GM06990 (cell line): ENCODE data around the gene ANKS1B.

Experiments
- DNase-seq: peaks from one replicate; pipeline ENCODE4 v3.0.0-alpha.2; 2011; ENCODE audit not compliant: insufficient read length; ENCODE audit errors: extremely low read depth
- H3K27me3 ChIP-seq: replicated peaks from 2 replicates; pipeline ENCODE4 v1.6.0; 2011; ENCODE audit warnings: low read length; ENCODE audit not compliant: control insufficient read depth, insufficient read depth
- H3K36me3 ChIP-seq: 2 replicates; pipeline ENCODE4 v1.5.1; 2011; ENCODE audit warnings: low read length; ENCODE audit not compliant: control insufficient read depth, insufficient read depth
- H3K4me3 ChIP-seq: replicated peaks from 2 replicates; pipeline ENCODE4 v1.5.1; 2011; ENCODE audit warnings: low read depth, mild to moderate bottlenecking, control low read depth, low read length
- TF ChIP-seq, protein P1 (sequence below): IDR thresholded peaks from 2 replicates; pipeline ENCODE4 v1.5.1; 2011; ENCODE audit warnings: low read length, control low read depth, mild to moderate bottlenecking, inconsistent platforms; ENCODE audit not compliant: insufficient read depth, poor library complexity, severe bottlenecking

ANKS1B gene

GRCh38 chr12:99234702-99235101 lies 750.0 kb downstream of the ANKS1B start:
- TF ChIP-seq, protein P1, sequence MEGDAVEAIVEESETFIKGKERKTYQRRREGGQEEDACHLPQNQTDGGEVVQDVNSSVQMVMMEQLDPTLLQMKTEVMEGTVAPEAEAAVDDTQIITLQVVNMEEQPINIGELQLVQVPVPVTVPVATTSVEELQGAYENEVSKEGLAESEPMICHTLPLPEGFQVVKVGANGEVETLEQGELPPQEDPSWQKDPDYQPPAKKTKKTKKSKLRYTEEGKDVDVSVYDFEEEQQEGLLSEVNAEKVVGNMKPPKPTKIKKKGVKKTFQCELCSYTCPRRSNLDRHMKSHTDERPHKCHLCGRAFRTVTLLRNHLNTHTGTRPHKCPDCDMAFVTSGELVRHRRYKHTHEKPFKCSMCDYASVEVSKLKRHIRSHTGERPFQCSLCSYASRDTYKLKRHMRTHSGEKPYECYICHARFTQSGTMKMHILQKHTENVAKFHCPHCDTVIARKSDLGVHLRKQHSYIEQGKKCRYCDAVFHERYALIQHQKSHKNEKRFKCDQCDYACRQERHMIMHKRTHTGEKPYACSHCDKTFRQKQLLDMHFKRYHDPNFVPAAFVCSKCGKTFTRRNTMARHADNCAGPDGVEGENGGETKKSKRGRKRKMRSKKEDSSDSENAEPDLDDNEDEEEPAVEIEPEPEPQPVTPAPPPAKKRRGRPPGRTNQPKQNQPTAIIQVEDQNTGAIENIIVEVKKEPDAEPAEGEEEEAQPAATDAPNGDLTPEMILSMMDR = no peak
- H3K4me3 ChIP-seq = no peak overlapping the region
- H3K36me3 ChIP-seq = no peaks in the 10 kb centered on the region
- no peaks in the 10 kb centered on the region for H3K27me3 ChIP-seq
- no peak for DNase-seq

GRCh38 chr12:99232324-99232723 lies 752.4 kb downstream of the ANKS1B start:
- TF ChIP-seq, protein P1 = no peak
- Histone ChIP-seq H3K4me3 (no peak overlapping the region), H3K36me3 (no peaks in the 10 kb centered on the region), H3K27me3 (no peaks in the 10 kb centered on the region)
- DNase-seq = no peak

DNA sequence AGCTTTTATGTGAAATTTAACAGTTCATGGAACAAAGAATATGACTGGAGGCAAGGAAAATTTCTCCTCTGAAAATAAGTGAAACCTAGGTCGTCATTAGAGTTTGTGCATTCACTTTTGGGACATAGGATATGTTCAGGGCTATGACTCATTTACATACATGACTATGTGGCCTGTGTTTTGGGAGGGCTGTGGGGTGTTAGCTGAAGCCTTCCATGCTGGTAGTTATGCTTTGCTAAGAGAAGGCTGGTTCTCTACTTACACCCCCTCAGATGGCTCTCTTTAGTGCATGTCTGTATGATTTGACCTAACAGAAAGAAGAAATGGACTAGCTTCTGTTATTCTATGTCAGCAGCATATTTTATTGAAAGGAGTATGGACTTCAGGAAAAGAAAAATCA lies 753.7 kb downstream of the ANKS1B start:
- Histone ChIP-seq H3K27me3 (no peaks in the 10 kb centered on the region), H3K4me3 (no peak overlapping the region), H3K36me3 (no peaks in the 10 kb centered on the region)
- no peak for DNase-seq
- TF ChIP-seq, protein P1 = no peak

GRCh38 chr12:99224237-99224636 lies 760.5 kb downstream of the ANKS1B start:
- no peaks in the 10 kb centered on the region for H3K36me3 ChIP-seq
- TF ChIP-seq, protein P1 = no peak
- no peak overlapping the region for H3K4me3 ChIP-seq

DNA sequence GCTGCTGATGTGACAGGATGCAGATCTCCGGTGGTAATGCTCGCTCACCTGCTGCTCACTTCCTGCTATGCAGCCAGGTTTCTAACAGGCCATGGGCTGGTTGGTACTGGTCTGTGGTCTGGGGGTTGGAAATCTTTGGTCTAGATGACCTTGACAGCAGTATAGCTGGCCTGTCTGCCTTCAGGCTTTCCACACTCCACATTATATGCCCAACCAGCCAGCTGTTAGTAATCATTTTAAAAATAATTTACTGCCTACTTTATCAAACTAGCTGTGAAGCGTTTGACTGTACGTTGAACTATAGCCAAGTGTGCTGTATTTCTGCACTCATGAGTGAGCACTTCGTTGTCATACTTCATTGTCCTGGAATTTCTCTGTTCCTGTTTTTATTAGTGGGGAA lies 761.2 kb downstream of the ANKS1B start:
- no peaks in the 10 kb centered on the region for H3K36me3 ChIP-seq
- no peaks in the 10 kb centered on the region for H3K27me3 ChIP-seq
- TF ChIP-seq, protein P1 = no peak
- DNase-seq = no peak
- H3K4me3 ChIP-seq = no peak overlapping the region

More at GRCh38 chr12:99224237-99224636, 760.5 kb downstream of the ANKS1B start:
- no peaks in the 10 kb centered on the region for H3K27me3 ChIP-seq
- no peak for DNase-seq

GRCh38 chr12:99213047-99213446 lies 771.7 kb downstream of the ANKS1B start:
- no peak for DNase-seq
- no peak overlapping the region for H3K4me3 ChIP-seq
- H3K27me3 ChIP-seq = no peaks in the 10 kb centered on the region
- TF ChIP-seq, protein P1 = no peak
- no peaks in the 10 kb centered on the region for H3K36me3 ChIP-seq
